Measurements from ENCODE around the gene BRINP2.

BRINP2 gene

GRCh38 chr1:177300431-177300830 lies 129.7 kb downstream of the BRINP2 start:
- H3K27ac ChIP-seq (ENCODE audit: low read depth, low read length): no peak overlapping the region
- no peak overlapping the region for H3K4ac ChIP-seq (ENCODE audit: low read depth, low read length)
- no peak overlapping the region for H4K5ac ChIP-seq (ENCODE audit: low read length)
- no peak overlapping the region for H3K4me2 ChIP-seq (ENCODE audit: low read length)
- DNase-seq: no peak
- H3K79me1 ChIP-seq (ENCODE audit: low read length): no peaks in the 10 kb centered on the region
- H3K4me1 ChIP-seq (ENCODE audit: control insufficient read depth, low read depth, low read length): no peaks in the 10 kb centered on the region
- no CpG with 5 or more reads among the region's 1 CpG for WGBS (ENCODE audit: extremely low coverage, insufficient coverage, low lambda C conversion rate)
- H3K4me3 ChIP-seq (ENCODE audit: low read length): no peak overlapping the region
- H3K36me3 ChIP-seq (ENCODE audit: control insufficient read depth, insufficient read depth, low read length): no peaks in the 10 kb centered on the region
- H3K9ac ChIP-seq (ENCODE audit: low read length): no peak overlapping the region
- no peak overlapping the region for H2BK120ac ChIP-seq (ENCODE audit: low read depth, low read length)
- no peak overlapping the region for H2AK5ac ChIP-seq (ENCODE audit: low read length)
- H2BK5ac ChIP-seq (ENCODE audit: low read length): no peak overlapping the region
- H3K27me3 ChIP-seq (ENCODE audit: insufficient read depth, low read length, poor library complexity): no peaks in the 10 kb centered on the region
- H3K23ac ChIP-seq (ENCODE audit: low read length): no peak overlapping the region
- no peak overlapping the region for H4K8ac ChIP-seq (ENCODE audit: low read depth, low read length)
- H3K79me2 ChIP-seq (ENCODE audit: control insufficient read depth, insufficient read depth, low read length): no peaks in the 10 kb centered on the region
- no peak overlapping the region for H3K56ac ChIP-seq (ENCODE audit: low read length)
- no peak overlapping the region for H2BK15ac ChIP-seq (replicated peaks; ENCODE audit: low read depth)
- no peak overlapping the region for H3K18ac ChIP-seq (ENCODE audit: low read length)

DNA sequence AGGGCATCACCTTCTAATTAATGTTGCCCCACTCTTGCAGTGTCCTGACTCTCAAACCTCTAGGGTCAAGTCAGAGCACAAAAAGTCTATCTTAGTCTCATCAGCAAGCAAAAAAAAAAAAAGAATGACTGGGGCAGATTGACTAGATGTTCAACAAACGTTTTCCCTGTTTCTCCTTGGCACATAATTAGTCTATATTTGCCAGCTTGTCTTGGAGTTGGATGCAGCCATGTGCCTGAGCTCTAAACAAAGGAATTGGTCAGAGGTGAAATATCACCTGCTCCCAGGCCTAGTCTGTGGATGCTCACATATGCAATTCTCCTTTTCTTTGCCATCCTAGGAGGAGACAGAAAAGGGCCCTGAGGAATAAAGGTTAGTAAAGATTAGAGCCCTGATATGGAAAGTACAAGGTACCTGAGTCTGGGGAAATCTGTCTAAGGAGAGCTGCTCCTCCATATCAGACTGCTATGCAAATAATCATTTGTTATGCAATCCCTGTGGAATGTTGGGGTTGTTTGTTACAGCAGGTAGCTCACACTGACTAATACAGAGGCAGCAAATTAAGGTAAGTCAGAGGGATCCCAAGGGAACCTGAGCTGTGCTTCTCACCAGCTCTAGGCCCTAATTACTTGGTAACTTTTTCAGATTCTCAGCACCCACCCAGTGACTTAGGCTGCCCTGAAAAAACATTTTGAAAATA lies 130.8 kb downstream of the BRINP2 start:
- no peak overlapping the region for H3K4ac ChIP-seq (ENCODE audit: low read depth, low read length)
- no peak overlapping the region for H2AK5ac ChIP-seq (ENCODE audit: low read length)
- no peak overlapping the region for H4K5ac ChIP-seq (ENCODE audit: low read length)
- H3K79me2 ChIP-seq (ENCODE audit: control insufficient read depth, insufficient read depth, low read length): no peaks in the 10 kb centered on the region
- H3K36me3 ChIP-seq (ENCODE audit: control insufficient read depth, insufficient read depth, low read length): no peaks in the 10 kb centered on the region
- H3K9ac ChIP-seq (ENCODE audit: low read length): no peak overlapping the region
- no peak overlapping the region for H4K8ac ChIP-seq (ENCODE audit: low read depth, low read length)
- DNase-seq: no peak
- no peak overlapping the region for H3K18ac ChIP-seq (ENCODE audit: low read length)
- no peak overlapping the region for H3K27ac ChIP-seq (ENCODE audit: low read depth, low read length)
- WGBS (ENCODE audit: extremely low coverage, insufficient coverage, low lambda C conversion rate): no CpG with 5 or more reads among the region's 1 CpG
- H2BK120ac ChIP-seq (ENCODE audit: low read depth, low read length): no peak overlapping the region
- no peak overlapping the region for H3K4me2 ChIP-seq (ENCODE audit: low read length)
- no peak overlapping the region for H3K56ac ChIP-seq (ENCODE audit: low read length)
- H3K27me3 ChIP-seq (ENCODE audit: insufficient read depth, low read length, poor library complexity): no peaks in the 10 kb centered on the region
- no peak overlapping the region for H3K23ac ChIP-seq (ENCODE audit: low read length)
- H3K79me1 ChIP-seq (ENCODE audit: low read length): no peaks in the 10 kb centered on the region
- no peaks in the 10 kb centered on the region for H3K4me1 ChIP-seq (ENCODE audit: control insufficient read depth, low read depth, low read length)
- no peak overlapping the region for H3K4me3 ChIP-seq (ENCODE audit: low read length)
- H2BK5ac ChIP-seq (ENCODE audit: low read length): no peak overlapping the region
- H2BK15ac ChIP-seq (replicated peaks; ENCODE audit: low read depth): no peak overlapping the region

DNA sequence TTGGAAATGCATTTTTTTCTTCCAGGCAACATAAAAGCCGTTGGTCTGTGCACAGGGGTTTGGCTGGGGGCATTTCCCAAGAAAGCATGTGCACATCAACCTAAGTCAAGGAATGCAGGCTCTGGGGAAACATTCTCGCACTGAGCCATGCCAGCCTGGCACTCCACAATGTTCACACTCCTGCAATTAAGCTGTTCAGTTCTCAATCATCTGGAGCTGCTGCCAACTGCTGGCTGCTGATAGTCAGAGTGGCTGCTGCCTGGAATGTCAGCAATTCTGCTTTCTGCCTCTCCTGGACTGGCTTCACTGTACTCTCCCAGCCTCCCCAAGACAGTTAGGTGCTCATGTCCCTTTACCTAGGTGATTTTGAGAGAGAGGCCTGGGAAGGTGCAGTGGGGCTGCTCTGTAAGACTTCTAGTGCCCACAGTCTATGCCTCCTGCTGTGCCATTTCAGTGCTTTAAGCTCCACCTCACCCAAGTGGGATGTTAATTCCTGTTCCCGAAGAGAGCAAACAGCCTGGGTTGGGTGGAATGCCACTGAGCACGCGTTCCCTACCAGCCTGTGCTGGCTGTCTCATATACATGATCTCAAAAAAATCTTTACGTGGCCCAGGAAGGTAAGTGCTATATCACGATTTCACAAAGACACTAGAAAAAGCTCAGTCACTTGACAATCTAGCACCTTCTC lies 131.7 kb downstream of the BRINP2 start:
- H3K18ac ChIP-seq (ENCODE audit: low read length): no peak overlapping the region
- no peak overlapping the region for H2BK120ac ChIP-seq (ENCODE audit: low read depth, low read length)
- no peak overlapping the region for H3K4me3 ChIP-seq (ENCODE audit: low read length)
- H3K27ac ChIP-seq (ENCODE audit: low read depth, low read length): no peak overlapping the region
- H3K27me3 ChIP-seq (ENCODE audit: insufficient read depth, low read length, poor library complexity): no peaks in the 10 kb centered on the region
- H2BK5ac ChIP-seq (ENCODE audit: low read length): no peak overlapping the region
- H3K4me2 ChIP-seq (ENCODE audit: low read length): no peak overlapping the region
- H3K36me3 ChIP-seq (ENCODE audit: control insufficient read depth, insufficient read depth, low read length): no peaks in the 10 kb centered on the region
- no peak overlapping the region for H2AK5ac ChIP-seq (ENCODE audit: low read length)
- no peak overlapping the region for H2BK15ac ChIP-seq (replicated peaks; ENCODE audit: low read depth)
- no peak overlapping the region for H3K56ac ChIP-seq (ENCODE audit: low read length)
- peak; percentile 7 for DNase-seq
- no peaks in the 10 kb centered on the region for H3K79me1 ChIP-seq (ENCODE audit: low read length)
- no peak overlapping the region for H3K23ac ChIP-seq (ENCODE audit: low read length)
- no peaks in the 10 kb centered on the region for H3K4me1 ChIP-seq (ENCODE audit: control insufficient read depth, low read depth, low read length)
- no CpG with 5 or more reads among the region's 7 CpGs for WGBS (ENCODE audit: extremely low coverage, insufficient coverage, low lambda C conversion rate)
- no peak overlapping the region for H3K4ac ChIP-seq (ENCODE audit: low read depth, low read length)
- H4K8ac ChIP-seq (ENCODE audit: low read depth, low read length): no peak overlapping the region
- no peak overlapping the region for H4K5ac ChIP-seq (ENCODE audit: low read length)
- H3K79me2 ChIP-seq (ENCODE audit: control insufficient read depth, insufficient read depth, low read length): no peaks in the 10 kb centered on the region
- no peak overlapping the region for H3K9ac ChIP-seq (ENCODE audit: low read length)

GRCh38 chr1:177305040-177306018 lies 134.6 kb downstream of the BRINP2 start:
- H4K8ac ChIP-seq (ENCODE audit: low read depth, low read length): no peak overlapping the region
- H3K4ac ChIP-seq (ENCODE audit: low read depth, low read length): no peak overlapping the region
- no CpG with 5 or more reads among the region's 11 CpGs for WGBS (ENCODE audit: extremely low coverage, insufficient coverage, low lambda C conversion rate)

DNA sequence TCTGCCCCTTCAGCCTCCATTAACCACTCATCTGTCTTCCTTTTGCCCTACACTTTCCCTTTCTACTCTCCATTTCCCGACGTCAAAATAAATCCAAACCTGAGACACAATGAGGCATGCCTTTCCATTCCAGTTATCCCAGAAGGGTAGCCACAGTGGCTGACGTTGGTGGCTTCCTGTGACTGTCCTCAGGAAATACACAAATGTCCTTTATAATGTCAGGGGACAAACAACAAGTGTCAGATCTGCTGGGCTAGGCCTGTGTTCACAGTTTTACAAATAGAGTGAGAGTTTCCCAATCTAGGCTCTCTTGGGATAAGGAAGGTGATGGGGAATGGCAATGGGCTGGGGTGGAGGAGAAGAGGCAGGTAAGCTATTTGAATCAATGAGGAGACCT lies 135.3 kb downstream of the BRINP2 start:
- Histone ChIP-seq H3K56ac (ENCODE audit: low read length) (no peak overlapping the region), H4K5ac (ENCODE audit: low read length) (no peak overlapping the region), H2AK5ac (ENCODE audit: low read length) (no peak overlapping the region), H2BK5ac (ENCODE audit: low read length) (no peak overlapping the region), H2BK120ac (ENCODE audit: low read depth, low read length) (no peak overlapping the region), H3K18ac (ENCODE audit: low read length) (no peak overlapping the region), H3K4ac (ENCODE audit: low read depth, low read length) (no peak overlapping the region), H3K23ac (ENCODE audit: low read length) (no peak overlapping the region), H2BK15ac (replicated peaks; ENCODE audit: low read depth) (no peak overlapping the region), H3K36me3 (ENCODE audit: control insufficient read depth, insufficient read depth, low read length) (no peaks in the 10 kb centered on the region), H3K9ac (ENCODE audit: low read length) (no peak overlapping the region), H3K79me1 (ENCODE audit: low read length) (no peaks in the 10 kb centered on the region), H3K27me3 (ENCODE audit: insufficient read depth, low read length, poor library complexity) (no peaks in the 10 kb centered on the region), H3K4me1 (ENCODE audit: control insufficient read depth, low read depth, low read length) (no peaks in the 10 kb centered on the region), H4K8ac (ENCODE audit: low read depth, low read length) (no peak overlapping the region), H3K4me3 (ENCODE audit: low read length) (no peak overlapping the region), H3K4me2 (ENCODE audit: low read length) (no peak overlapping the region), H3K27ac (ENCODE audit: low read depth, low read length) (no peak overlapping the region), H3K79me2 (ENCODE audit: control insufficient read depth, insufficient read depth, low read length) (no peaks in the 10 kb centered on the region)
- 100% methylated on average over 2 of the region's 3 CpGs for WGBS (ENCODE audit: extremely low coverage, insufficient coverage, low lambda C conversion rate)
- peak; percentile 22 for DNase-seq

More at GRCh38 chr1:177305040-177306018, 134.6 kb downstream of the BRINP2 start:
- Histone ChIP-seq H2AK5ac (ENCODE audit: low read length) (no peak overlapping the region), H3K4me3 (ENCODE audit: low read length) (no peak overlapping the region), H3K27ac (ENCODE audit: low read depth, low read length) (no peak overlapping the region), H3K27me3 (ENCODE audit: insufficient read depth, low read length, poor library complexity) (no peaks in the 10 kb centered on the region), H3K18ac (ENCODE audit: low read length) (no peak overlapping the region), H3K79me1 (ENCODE audit: low read length) (no peaks in the 10 kb centered on the region), H3K23ac (ENCODE audit: low read length) (no peak overlapping the region), H3K36me3 (ENCODE audit: control insufficient read depth, insufficient read depth, low read length) (no peaks in the 10 kb centered on the region), H3K56ac (ENCODE audit: low read length) (no peak overlapping the region), H3K79me2 (ENCODE audit: control insufficient read depth, insufficient read depth, low read length) (no peaks in the 10 kb centered on the region), H2BK15ac (replicated peaks; ENCODE audit: low read depth) (no peak overlapping the region), H2BK120ac (ENCODE audit: low read depth, low read length) (no peak overlapping the region), H3K4me1 (ENCODE audit: control insufficient read depth, low read depth, low read length) (no peaks in the 10 kb centered on the region), H2BK5ac (ENCODE audit: low read length) (no peak overlapping the region), H3K4me2 (ENCODE audit: low read length) (no peak overlapping the region), H4K5ac (ENCODE audit: low read length) (no peak overlapping the region), H3K9ac (ENCODE audit: low read length) (no peak overlapping the region)
- DNase-seq: peak; percentile 80
